HepG2 (cell line): Measurements from ENCODE around the gene CACNA1C.

Experiments used
- ATF3 ChIP-seq: sonication (generic); formaldehyde crosslinking; IDR thresholded peaks from 2 replicates; pipeline ENCODE4 v1.4.0; 2020; ENCODE audit warnings: missing genetic modification reagents
- POLR2A ChIP-seq, 2 experiments: IDR thresholded peaks; 2 replicates each; pipeline ENCODE4 v1.6.1; 2011; ENCODE audit warnings: low read depth in 2 of 2, low read length in 2 of 2, mild to moderate bottlenecking in 1 of 2, moderate library complexity in 1 of 2; ENCODE audit not compliant: insufficient read depth in 1 of 2
- RNF2 ChIP-seq: fragments of 450-650 bp; conservative IDR thresholded peaks from 2 replicates; pipeline ENCODE4 v1.6.1; 2016; ENCODE audit warnings: low read depth
- STAT5B ChIP-seq: sonication (generic); formaldehyde crosslinking; IDR thresholded peaks from 2 replicates; pipeline ENCODE4 v1.4.0; 2020; ENCODE audit warnings: missing genetic modification reagents
- TAF1 ChIP-seq: sonication (generic); formaldehyde crosslinking; IDR thresholded peaks from 2 replicates; pipeline ENCODE4 v1.4.0; 2020; ENCODE audit warnings: missing genetic modification reagents
- TF ChIP-seq, protein P1 (sequence below): sonication (generic); formaldehyde crosslinking; IDR thresholded peaks from 2 replicates; pipeline ENCODE4 v1.4.0; 2020; ENCODE audit warnings: missing genetic modification reagents

GRCh38 chr12:2343681-2344080 lies 290.9 kb downstream of the CACNA1C start:
- TF ChIP-seq TAF1 (CRISPR knock-in tag) (no peak), POLR2A (IDR thresholded peaks at IDR 0.05; ENCODE audit: insufficient read depth in 1 of 2, low read depth in 2 of 2, low read length in 2 of 2) (no peak), ATF3 (CRISPR knock-in tag) (no peak), RNF2 (no peak), STAT5B (CRISPR knock-in tag) (no peak)
- TF ChIP-seq, protein P1, sequence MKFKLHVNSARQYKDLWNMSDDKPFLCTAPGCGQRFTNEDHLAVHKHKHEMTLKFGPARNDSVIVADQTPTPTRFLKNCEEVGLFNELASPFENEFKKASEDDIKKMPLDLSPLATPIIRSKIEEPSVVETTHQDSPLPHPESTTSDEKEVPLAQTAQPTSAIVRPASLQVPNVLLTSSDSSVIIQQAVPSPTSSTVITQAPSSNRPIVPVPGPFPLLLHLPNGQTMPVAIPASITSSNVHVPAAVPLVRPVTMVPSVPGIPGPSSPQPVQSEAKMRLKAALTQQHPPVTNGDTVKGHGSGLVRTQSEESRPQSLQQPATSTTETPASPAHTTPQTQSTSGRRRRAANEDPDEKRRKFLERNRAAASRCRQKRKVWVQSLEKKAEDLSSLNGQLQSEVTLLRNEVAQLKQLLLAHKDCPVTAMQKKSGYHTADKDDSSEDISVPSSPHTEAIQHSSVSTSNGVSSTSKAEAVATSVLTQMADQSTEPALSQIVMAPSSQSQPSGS (CRISPR knock-in tag): no peak
